NCI-H774 (cell line): ENCODE results near the gene SHANK1.
A peak's percentile ranks its signal among the peaks of the same experiment; 100 is the strongest.

Experiments used
- DNase-seq: peaks from one replicate; lab custom pipeline; 2025; lab: John Stamatoyannopoulos, UW

Gene SHANK1

DNA sequence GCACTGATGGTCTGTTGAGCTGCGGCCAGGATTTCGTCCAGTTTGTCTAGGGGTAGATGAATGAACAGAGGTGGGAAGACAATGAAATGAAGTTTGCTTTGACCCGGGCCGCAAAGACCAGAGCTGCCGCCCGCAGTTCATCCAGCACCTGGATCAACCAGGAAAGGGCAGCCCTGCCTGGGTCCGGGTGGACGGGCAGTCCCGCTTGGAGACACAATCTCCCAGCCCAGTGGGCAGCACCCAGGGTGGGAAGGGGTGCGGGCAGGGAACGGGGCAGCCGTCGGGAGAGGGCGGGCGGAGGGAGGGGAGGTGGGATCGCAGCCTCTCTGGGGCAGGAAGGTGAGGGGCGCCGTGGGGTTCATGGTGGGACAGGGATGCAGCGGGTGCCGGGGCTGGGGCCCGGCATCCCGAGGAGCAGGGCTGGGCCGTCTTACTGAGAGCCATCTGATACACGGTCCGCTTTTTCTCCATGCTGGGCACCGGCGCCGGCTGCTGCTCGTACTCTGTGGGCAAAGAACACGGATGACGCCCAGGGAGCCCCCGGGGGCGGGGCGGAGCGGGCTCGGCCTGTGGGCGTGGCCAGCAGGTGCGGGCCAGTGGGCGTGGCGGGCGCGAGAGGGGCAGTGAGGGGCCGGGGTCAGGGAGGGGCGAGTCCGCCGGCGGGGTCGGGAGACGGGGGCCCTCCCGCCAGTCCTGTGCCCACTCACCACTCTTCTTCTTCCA is 33.1 kb downstream of the SHANK1 start:
- no peak for DNase-seq

DNA sequence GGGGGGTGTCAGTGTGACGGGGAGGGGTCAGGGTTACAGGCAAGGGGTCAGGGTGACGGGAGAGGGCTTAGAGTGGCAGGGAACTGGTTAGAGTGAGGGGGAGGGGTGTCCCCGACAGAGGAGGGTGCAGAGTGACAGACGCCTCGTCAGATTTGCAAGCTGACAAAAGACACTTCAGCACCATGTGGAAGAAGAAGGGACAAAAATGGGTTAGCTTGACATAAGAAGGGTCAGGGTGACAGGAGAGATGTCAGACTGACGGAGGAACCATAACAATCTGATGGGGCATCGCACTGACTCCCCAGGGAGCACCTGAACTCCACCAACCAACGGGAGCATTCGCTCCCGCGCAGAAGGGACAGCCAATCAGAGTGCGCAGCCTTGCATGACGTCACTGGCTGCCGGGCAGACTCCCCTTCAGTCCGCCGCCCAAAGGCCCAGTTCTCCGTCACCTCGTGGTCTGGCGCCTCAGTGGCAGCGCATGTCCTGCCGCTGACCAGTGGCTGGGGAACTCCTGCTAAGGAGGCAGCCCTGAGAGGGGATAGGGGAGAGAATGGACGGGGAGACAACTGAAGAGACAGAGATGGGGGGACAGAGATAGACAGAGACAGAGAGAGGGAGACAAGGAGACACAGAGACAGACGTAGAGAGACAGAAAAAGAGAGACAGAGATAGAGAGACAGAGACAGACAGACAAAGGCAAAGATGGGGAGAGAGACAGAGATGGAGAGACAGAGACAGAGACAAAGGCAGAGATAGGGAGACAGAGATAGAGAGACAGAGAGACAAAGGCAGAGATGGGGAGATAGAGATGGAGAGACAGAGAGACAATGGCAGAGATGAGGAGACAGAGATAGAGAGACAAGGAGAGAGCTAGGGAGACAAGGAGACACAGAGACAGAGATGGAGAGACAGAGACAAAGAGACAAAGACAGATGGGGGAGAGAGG is 40.2 kb downstream of the SHANK1 start:
- peak; percentile 33 for DNase-seq

DNA sequence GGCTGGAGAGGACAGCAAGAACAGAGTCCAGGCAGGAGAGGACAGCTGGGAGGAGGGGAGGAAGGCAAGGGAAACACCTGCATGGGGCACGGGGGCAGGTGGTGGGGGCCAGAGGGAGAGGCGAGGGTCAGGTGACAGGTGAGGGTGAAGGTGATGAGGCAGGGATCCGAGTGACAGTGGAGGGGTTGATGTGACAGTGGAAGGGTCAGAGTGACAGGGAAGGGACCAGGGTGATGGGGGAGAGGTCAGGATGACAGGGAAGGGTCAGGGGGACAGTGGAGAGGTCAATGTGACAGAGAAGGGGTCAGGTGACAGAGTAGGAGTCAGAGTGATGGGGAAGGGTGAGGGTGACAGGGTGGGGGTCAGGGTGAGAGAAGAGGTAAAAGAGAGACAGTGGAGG is 41.3 kb downstream of the SHANK1 start:
- DNase-seq, result no peak

DNA sequence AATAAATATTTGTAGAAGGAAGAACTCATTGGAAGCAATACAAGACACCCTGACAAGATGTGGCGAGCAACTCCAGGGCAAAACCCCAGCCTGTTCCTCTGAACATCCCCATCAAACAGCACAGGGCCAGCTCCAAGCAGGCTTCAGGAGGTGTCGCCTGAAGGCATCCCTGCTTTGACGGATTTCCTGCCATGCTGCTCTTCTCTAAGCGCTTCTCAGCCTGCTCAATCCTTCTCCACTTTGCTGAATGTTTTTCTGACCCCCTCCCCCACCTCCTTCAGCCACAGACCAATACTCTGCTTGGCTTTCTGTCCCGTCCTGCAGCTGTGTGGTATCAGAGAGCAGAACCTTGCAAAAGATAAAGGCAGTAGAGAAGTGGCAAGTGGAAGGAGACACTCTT is 42.0 kb downstream of the SHANK1 start:
- DNase-seq, result no peak

DNA sequence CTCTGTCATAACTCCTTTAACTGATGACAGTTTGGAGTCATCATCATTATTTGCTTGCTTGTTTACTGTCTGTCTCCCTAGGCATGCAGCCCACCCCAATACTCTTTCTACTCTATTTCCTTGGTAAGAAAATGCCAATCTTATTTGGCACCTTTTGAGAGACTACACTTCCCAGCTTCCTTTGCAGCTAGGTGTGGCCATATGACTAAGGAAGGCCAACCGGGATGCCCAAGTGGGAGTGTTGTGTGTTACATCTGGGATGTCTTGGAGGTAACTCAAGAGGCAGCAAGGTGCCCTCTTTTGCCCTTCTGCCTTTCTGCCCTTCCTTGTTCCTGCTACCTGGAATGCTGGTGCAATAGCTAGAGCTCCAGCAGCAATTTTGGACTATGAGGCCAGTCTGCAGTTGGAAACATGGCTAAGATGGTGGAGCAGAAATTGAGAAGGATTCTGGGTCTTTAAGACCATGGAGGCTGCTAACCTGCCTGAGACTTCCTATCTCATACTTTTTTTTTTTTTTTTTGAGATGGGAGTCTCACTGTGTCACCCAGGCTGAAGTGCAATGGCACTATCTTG is 42.9 kb downstream of the SHANK1 start:
- no peak for DNase-seq

DNA sequence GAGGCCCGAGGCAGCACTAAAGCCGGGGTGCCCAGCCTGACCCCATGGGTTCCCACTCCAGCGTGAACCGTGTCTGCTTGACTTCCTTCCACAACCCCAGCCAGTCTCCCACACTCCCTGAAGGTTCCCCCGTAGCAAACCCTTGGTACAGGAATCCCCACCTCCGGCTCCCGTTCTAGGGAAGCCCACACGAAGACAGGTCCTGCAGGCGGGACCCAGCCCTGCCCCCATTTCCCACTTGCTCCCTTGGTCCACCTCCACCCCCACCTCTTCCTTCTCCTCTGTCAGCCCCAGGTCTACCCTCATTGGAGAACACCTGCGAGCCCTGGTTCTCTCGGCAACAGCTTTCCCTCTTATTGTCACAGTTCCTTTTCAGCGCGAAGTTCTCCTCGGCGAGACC is 46.5 kb downstream of the SHANK1 start:
- DNase-seq, result no peak

DNA sequence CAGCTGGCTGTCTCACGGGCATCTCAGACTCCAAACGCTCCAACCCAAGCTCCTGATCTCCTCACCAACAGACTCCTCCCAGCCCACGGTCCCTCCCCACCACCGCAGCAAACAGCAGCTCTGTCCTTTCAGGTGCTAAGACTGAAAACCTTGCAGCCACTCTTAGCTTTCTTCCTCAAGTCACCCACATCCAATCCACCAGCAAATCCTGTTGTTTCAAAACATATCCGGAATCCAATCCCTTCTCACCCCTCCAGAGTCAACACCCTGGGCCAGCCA is 49.6 kb downstream of the SHANK1 start:
- no peak for DNase-seq

DNA sequence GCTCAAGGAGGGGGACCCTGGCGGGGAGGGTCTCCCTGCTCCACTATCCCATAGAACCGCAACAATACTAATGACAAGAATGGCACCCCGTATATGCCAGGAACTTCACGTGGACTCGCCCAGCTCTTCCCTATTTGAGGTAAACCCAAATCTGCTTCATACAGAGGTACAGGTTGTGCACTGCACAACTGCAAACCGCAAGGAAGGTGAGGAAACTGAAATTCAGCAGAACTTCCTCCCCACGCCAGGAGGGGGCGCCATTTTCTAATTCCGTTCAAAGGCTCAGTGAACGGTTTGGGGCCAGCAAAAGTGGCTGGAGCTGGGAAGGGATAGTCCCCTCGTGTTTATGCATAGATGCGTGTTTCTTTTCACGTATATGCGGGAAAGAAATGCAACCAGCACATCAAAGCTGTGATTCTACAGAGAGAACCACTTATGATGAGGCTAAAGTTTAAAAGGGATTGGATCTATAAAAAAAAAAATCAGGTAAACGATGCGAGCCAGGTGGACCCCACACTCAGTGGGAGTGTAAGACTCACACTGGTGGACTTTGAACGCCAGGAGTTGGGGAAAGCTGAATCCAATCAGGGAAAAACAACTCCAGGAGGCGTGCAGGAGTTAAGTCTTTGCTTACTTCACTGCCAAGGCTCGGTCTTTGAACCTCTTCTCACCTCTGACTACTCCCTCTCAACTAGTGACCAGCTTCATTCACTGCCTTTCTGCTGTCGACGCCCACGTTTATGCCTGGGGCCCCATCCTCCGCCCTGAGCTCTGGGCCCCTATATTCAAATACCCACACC is 50.1 kb downstream of the SHANK1 start:
- DNase-seq, result no peak

DNA sequence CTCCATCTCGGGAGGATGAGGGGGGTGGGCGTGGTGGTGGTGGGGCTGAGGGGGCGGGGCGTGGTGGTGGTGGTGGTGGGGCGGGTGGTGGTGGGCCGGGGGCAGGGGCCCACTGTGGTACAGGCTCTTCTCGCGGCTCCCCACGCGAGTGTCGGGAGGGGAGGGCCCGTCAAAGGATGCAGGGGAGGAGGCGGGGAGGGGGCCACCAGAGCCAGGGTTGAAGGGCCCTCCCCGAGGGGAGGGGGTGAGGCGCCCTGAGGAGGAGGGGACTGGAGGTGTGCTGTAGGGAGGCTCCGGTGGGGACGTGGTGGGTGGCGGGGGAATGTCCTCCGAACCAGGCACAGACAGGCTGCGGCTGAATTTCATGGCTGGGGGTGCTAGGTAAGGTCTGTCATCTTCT is 50.7 kb downstream of the SHANK1 start:
- no peak for DNase-seq

DNA sequence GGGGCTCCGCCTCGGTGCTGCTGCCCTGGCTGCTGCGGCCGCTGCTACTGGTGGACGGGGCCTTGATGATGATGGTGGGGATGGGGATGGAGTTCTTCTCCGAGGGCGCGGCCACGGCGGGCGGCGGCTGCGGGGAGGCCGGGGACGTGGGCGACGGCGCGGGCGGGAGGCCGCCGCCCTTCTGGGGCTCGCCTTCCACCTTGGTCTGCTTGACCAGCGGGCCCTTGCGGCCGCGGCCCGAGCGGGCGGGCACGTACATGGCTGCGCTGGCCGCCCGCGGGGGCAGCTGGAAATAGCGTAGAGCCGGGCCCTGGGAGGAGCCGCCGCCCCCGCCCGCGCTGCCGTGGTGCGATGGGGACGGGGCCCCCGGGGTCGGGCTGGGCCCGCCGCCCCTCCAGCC is 51.2 kb downstream of the SHANK1 start:
- DNase-seq, result no peak

DNA sequence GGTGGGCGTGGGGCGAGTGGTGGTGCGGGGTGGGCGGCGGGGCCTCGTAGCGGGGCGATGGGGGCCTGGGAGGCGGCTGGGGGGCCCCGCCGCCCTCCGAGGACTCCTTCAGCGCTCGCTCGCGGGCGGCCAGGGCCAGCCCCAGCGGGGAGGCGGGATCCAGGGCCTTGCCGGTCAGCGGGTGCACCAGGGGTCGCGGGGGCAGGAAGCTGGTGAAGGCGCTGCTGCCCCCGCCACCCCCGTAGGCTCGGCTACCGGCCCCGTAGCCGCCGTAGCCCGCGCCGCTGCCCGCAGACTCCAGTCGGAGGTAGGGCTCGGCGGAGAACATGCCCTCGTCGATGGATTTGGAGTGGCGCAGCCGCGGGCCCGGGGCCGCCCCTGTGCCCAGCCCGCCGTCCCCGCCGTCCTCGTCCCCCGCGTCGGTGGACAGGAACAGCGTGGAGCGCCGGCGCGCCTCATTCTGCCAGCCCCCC is 51.8 kb downstream of the SHANK1 start:
- no peak for DNase-seq

DNA sequence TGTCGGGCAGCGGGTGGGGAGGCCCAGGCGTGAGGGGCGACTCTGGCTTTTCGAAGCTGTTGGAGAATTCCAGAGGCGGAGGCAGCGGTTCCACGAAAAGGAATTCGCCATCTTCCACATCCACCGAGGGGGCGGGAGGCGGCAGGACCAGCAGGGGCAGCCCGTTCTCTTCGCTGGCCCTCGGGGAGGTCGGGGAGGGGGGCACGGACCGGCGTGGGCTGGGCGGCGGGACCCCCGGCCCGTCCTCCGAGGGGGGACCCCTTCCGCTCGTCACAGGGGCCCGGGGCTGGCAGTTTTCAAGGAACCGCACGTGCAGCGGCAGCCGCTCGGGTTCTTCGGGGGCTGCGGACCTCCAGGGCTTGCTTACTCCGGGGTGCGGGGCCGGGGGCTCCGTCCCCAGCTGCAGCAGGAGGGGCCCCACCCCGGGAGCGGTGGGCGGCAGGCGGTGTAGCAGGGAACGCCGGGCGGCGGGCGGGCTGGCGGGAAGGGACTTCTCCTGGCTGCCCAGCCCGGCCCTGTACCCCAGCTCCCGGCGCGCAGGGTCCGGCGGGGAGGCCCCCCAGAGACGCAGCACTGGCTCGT is 52.3 kb downstream of the SHANK1 start:
- no peak for DNase-seq

DNA sequence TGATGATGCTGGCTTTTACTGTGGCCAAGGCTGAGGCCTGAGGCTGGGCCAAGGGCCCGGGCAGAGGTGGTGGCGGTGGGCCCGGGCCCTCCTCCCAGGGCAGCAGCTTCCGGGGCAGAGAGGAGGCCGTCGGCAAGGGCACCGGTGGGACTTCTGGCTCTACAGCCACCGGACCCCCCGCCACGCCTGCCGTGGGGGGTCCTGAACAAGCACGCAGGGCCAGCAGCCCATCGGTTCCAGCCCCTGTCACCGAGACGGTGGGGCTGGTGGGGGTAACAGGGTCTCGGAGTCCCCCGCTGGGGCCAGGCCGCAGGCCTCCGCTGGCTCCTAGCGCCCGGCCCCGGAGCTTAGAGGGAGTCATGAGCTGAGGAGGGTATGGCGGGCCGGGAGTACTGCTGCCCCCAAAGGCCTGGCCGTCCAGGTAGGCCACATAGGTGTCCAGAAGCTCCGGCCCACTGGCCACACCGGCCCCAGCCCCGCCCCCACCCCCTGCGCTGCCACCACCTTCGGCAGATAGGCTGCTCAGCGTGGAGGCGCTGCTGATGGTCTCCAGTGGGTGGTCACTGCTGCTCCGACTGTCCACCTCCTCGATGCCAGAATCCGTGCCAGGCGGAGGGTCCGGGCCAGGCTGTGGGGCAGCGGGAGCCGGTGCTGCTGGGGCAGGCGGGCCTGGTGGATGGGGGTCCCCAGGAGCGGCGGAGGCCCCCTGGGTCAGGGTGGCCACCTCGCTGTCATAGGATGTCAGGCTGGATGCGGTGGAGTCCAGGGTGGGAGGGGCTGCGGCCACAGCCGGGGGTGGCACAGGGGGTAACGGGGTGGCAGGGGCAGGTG is 53.0 kb downstream of the SHANK1 start:
- no peak for DNase-seq

DNA sequence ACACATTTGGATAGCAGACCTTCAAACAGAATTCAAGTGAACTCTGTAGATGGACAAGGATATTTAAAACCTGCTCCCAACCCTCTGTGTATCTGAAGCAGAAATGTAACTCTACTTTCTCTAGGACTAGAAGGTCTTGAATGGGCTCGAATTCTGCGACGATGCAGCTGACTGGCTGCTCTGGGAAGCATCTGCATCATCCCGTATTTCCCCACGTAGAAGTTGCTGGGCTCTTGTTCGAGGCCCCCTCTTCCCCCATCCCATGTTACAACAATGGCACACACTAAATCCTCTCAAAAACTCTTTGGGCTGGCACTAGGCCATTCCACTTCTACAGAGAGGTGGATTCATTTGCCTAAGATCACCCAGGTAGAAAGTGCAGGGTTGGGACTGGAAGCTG is 55.4 kb downstream of the SHANK1 start:
- no peak for DNase-seq

DNA sequence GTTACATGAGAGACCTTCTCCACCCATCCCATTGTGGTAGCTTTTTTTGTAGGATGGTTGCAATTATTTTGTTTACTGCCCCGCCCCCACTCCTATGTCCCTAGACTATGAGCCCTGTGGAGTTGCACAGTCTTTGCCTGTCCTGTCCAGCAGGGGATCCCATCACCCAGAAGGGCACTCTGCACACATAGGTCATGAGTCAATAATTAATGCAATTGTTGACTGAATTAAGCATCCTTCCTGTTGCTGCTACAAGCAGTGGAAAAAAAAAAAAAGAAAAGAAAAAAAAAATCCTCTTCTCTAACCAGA is 56.2 kb downstream of the SHANK1 start:
- no peak for DNase-seq

DNA sequence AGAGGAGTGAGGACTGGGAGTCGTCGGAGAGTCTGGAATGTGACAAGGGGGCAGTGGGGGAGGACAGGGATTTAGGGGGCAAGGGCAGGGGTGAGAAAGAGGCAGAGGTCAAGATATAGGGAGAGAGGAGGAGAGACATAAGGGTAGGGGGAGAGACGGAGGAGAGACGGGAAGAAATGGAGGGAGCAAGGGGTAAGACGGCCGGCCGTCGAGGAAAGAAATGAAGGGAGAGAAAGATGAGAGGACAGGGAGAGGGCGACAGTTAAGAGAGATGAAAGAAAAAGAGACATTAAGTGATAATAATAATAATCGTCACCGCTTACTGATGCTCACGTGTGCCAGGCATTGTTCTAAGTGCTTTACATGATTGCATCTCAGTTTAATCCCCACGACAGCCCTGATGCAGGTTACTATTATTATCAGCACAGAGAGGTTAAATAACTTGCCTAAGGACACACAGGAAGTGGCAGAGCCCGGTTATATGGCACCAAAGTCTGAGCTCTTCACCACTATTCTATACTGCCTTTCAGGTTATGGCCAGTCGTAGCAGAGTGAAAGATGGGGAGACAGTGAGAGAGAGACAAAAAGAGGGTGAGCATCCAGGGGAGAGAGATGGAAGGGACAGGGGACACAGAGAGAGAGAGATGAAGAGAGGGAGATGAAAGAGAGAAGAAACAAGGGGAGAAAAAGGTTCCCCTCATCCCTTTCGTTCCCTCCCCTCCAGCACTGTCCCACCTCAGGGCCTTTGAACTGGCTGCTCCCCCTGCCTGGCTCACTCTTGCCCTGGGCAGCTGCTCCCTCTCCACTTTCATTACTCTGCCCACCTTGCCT is 56.7 kb downstream of the SHANK1 start:
- DNase-seq, result no peak

DNA sequence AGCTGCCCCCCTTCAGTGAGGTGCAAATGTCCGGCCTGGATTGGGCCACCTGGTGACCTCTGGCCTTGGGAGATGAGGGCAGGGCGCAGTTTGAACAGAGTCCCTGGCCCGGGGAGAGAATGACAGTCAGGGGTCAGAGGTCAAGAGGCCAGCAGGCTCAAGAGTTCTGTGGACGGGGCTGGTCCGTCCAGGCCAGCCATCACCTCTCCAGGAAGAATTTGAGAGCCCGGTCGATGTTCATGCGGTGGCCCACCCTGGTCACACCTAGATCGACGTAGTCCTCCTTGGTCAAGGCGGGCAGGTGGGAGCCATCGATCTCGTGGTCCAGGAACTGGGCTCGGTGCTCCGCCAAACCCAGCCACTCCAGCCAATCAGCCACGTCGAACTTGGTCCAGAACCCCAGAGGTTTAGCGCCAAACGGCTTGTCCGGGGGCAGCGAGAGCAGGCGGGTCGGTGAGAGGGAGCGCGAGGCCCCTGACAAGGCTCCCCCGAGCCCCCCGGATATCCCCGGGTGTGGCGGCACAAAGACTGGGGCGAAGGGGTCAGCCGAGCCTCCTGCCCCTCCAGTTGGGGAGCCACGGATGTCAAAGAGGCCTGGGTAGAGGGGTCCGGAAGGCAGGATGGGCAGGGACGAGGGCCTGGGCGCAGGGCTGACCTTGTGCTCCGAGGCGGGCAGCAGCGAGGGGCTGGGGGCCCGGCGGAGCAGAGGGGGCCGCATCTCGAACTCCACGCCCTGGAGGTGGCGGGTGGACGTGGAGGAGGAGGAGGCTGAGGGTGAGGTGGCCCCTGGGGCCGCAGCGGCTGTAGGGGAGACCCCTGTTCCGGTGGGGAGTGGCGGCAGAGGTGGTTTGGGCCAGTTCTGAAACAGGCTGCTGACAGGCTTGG is 57.6 kb downstream of the SHANK1 start:
- DNase-seq, result no peak

DNA sequence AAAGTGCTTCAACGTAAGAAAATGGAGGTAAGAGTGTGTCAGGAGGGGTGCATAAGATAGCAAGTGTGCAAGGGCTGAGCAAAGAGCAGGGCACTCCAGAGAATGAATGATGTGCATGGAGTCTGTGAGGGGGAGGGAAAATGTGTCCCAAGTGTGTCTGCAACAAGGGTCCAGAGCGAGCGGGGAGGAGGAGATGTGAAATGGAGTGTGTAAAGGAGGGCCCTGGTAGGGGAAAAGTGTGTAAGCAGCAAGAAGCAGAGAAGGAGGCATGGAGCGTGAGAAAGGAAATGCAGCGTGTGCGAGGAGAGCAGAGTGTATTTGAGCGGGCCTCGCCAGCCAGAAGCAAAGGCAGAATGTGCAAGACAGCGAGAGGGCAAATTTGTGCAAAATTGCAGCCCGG is 58.6 kb downstream of the SHANK1 start:
- DNase-seq, result no peak

DNA sequence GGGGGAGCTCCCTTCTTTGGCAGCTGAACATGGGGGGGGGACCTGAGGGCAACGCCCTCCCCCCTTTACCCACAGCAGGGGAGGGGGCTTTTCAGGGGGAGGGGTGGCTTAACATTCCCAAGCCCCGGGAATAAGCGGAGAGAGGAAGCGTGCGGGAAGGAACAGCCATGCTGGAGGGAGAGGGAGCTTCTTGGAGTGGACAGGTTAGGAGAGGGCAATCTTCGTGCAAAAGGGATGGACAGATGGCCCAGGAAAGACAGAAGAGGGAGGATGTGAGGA is 59.6 kb downstream of the SHANK1 start:
- no peak for DNase-seq
